ENCODE results near the gene MYO7B. TPM values are rescaled to one million over a fixed set of nuclear protein-coding genes. Genes with fewer than 3 reads are reported as not detected.
"Not testable (repeated sequence)": the region's sequence is repeated elsewhere in the genome, so short reads cannot be mapped to it uniquely, and the experiment has no call there.

MYO7B gene
- total RNA-seq, 6 donors from 2014 or later, result 1.2 to 6.1 (median 3.1) TPM

DNA sequence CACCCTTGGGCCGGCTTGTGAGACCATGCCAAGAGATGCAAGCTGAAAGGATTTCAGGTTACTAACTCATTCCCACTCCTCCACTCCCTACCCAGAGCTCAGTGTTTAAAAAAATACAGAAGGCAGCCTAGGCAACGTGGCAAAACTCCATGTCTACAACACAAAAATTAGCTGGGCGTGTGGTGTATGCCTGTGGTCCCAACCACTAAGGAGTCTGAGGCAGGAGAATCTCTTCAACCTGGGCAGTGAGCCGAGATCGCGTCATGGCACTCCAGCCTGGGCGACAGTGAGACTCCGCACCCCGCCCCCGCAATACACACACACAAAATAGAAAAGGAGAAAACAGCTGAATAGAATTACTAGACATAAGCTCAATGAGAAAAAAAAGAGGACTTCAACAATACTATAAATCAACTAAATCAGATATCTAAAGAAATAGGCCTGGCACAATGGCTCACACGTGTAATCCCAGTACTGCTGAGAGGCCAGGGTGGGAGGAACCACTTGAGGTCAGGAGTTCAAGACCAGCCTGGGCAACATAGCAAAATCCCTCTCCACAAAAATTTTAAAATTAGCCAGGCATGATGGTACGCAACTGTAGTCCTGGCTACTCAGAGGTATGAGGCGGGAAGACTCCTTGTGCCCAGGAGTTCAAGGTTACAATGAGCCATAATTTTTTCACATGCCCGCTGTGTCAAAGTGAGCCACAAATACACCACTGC, 19.3 kb upstream of the MYO7B start:
- peaks cover 3 to 43% (median 14%) of the 10 kb centered on the region in 4 donors for H3K36me3 ChIP-seq
- H3K9me3 ChIP-seq, result no peaks in the 10 kb centered on the region
- peak; percentile 91 to 93 for ATAC-seq (ENCODE audit: low FRiP score in 2 of 2)
- no peak overlapping the region for H3K4me3 ChIP-seq
- peak; percentile 66 to 88 for DNase-seq
- H3K27ac ChIP-seq, result peak overlapping the region; percentile 22 to 67 (median 45)
- H3K27me3 ChIP-seq, result no peaks in the 10 kb centered on the region
- H3K4me1 ChIP-seq, result peaks cover 14 to 40% (median 26%) of the 10 kb centered on the region in 4 donors
- 73 to 78% methylated on average over 14 of the region's 14 CpGs for WGBS, 2 donors
- TF ChIP-seq POLR2A (IDR thresholded peaks at IDR 0.05) (no peak), POLR2AphosphoS5 (IDR thresholded peaks at IDR 0.05) (peak in 1 of 2 donors; percentile 7), EP300 (IDR thresholded peaks at IDR 0.05) (no peak)

DNA sequence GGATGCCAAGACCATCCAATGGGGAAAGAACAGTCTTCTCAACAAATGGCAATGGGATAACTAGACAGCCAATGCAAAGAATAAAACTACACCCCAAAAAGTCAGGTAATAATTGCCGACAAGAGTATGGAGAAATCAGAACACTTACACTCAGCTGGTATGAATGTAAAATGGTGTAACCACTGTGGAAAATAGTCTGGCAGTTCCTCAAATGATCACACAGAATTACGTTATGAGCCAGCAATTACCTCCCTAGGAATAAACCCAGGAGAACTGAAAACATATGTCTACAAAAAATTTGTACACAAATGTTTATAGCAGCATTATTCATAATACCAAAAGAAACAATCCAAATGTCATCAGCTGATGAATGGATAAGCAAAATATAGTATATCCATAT, 18.0 kb upstream of the MYO7B start:
- ATAC-seq (ENCODE audit: low FRiP score in 2 of 2), result no peak
- Histone ChIP-seq H3K4me1 (peaks cover 10 to 32% (median 19%) of the 10 kb centered on the region in 4 donors), H3K36me3 (peaks cover 5 to 55% (median 20%) of the 10 kb centered on the region in 4 donors), H3K27me3 (no peaks in the 10 kb centered on the region), H3K27ac (no peak overlapping the region), H3K4me3 (no peak overlapping the region), H3K9me3 (no peaks in the 10 kb centered on the region)
- 81 to 90% methylated on average over 2 of the region's 2 CpGs for WGBS, 2 donors
- TF ChIP-seq POLR2AphosphoS5 (IDR thresholded peaks at IDR 0.05), result no peak
- no peak for DNase-seq

DNA sequence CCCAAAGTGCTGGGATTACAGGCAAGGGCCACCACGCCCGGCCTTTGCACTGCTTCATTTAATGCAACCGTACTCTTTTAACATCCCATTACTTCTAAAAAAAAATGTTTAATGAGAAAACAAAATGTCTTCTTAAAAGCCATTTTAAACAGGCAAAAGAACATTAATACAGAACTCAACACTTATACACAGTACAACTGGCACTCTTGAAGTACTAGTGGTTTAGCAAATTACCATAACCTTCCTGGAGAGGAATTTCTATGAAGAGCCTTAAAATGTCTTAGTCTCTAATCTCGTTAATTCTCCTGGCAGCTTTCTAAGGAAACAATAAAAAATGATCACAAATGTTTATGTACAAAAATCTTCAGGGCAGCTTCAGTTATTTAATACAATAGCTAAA, 15.1 kb upstream of the MYO7B start:
- Histone ChIP-seq H3K27ac (no peak overlapping the region), H3K27me3 (no peaks in the 10 kb centered on the region), H3K4me1 (peaks cover 10 to 35% (median 23%) of the 10 kb centered on the region in 4 donors), H3K36me3 (peaks cover 5 to 57% (median 19%) of the 10 kb centered on the region in 4 donors), H3K4me3 (no peak overlapping the region), H3K9me3 (no peaks in the 10 kb centered on the region)
- ATAC-seq (ENCODE audit: low FRiP score in 2 of 2) (no peak), DNase-seq (no peak)
- TF ChIP-seq EP300 (IDR thresholded peaks at IDR 0.05) (no peak), POLR2A (IDR thresholded peaks at IDR 0.05) (no peak), POLR2AphosphoS5 (IDR thresholded peaks at IDR 0.05) (no peak)
- TF ChIP-seq, protein P1, sequence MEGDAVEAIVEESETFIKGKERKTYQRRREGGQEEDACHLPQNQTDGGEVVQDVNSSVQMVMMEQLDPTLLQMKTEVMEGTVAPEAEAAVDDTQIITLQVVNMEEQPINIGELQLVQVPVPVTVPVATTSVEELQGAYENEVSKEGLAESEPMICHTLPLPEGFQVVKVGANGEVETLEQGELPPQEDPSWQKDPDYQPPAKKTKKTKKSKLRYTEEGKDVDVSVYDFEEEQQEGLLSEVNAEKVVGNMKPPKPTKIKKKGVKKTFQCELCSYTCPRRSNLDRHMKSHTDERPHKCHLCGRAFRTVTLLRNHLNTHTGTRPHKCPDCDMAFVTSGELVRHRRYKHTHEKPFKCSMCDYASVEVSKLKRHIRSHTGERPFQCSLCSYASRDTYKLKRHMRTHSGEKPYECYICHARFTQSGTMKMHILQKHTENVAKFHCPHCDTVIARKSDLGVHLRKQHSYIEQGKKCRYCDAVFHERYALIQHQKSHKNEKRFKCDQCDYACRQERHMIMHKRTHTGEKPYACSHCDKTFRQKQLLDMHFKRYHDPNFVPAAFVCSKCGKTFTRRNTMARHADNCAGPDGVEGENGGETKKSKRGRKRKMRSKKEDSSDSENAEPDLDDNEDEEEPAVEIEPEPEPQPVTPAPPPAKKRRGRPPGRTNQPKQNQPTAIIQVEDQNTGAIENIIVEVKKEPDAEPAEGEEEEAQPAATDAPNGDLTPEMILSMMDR (IDR thresholded peaks at IDR 0.05), result no peak
- 88 to 90% methylated on average over 4 of the region's 4 CpGs for WGBS, 2 donors

DNA sequence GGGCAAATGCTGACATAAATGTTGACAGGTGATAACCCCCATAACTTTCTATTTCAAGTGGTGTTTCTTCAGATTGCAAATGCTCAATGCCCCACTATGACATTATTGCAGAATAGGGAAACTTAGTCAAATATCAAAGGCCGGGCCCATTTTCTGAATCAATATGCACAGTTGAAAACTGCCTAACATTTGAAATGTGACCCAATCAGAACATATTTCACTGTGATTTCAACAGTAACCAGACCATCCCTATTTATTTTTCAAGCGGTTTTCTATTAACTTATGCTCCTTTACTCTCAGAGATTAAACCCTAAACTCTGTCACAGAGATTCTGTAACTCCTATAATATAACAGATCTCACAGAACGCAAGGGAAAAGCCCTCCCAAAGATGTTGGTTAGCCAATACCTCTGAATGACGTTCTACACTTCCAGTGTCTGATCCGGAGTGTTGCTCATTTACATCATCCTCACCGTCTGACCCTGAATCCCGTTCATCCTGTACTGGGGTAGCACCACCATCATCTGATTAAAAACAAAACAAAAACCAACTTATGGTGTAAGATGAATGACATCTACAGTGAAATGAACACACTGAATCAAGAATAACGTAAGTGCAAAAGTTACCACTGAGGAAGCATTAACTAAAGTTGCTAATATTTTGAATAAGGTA, 12.1 kb upstream of the MYO7B start:
- ATAC-seq (ENCODE audit: low FRiP score in 2 of 2) (no peak), DNase-seq (no peak)
- no peak overlapping the region for H3K4me3 ChIP-seq
- H3K27ac ChIP-seq, result no peak overlapping the region
- H3K27me3 ChIP-seq, result no peaks in the 10 kb centered on the region
- TF ChIP-seq POLR2AphosphoS5 (IDR thresholded peaks at IDR 0.05), result no peak
- TF ChIP-seq, protein P1 (IDR thresholded peaks at IDR 0.05), result no peak
- no peak for TF ChIP-seq POLR2A (IDR thresholded peaks at IDR 0.05)
- no peak for TF ChIP-seq EP300 (IDR thresholded peaks at IDR 0.05)
- peaks cover 6 to 32% (median 18%) of the 10 kb centered on the region in 4 donors for H3K4me1 ChIP-seq
- 77 to 81% methylated on average over 8 of the region's 8 CpGs for WGBS, 2 donors
- peaks cover 5 to 39% (median 18%) of the 10 kb centered on the region in 4 donors for H3K36me3 ChIP-seq
- H3K9me3 ChIP-seq, result no peaks in the 10 kb centered on the region

DNA sequence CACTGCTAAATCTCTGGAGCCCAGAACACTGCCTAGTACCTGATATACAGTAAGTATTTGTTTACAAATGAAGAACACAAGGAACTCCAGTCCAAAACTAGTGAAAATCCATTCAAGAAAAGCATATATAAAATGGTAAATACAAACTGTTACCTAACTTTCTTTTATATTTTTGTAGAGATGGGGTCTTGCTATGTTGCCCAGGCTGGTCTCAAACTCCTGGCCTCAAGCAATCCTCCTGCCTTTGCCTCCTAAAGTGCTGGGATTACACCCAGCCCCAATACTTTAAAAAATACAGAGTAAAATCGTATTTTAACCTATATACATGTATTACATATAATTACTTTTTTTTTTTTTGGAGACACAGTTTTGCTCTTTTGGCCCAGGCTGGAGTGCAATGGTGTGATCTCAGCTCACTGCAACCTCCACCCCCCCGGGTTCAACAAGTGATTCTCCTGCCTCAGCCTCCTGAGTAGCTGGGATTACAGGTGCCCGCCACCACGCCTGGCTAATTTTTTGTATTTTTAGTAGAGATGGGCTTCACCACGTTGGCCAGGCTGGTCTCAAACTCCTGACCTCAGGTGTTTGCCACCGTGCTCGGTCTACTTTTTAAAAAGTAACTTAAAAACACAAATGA, 11.2 kb upstream of the MYO7B start:
- not testable (repeated sequence) for H3K27me3 ChIP-seq; ATAC-seq (ENCODE audit: low FRiP score in 2 of 2); H3K27ac ChIP-seq; H3K9me3 ChIP-seq; DNase-seq
- Histone ChIP-seq H3K4me3 (peak overlapping the region in 1 of 4 donors; percentile 82), H3K4me1 (peaks cover 6 to 32% (median 18%) of the 10 kb centered on the region in 4 donors), H3K36me3 (peaks cover 5 to 39% (median 18%) of the 10 kb centered on the region in 4 donors)
- 94 to 95% methylated on average over 7 of the region's 7 CpGs for WGBS, 2 donors

DNA sequence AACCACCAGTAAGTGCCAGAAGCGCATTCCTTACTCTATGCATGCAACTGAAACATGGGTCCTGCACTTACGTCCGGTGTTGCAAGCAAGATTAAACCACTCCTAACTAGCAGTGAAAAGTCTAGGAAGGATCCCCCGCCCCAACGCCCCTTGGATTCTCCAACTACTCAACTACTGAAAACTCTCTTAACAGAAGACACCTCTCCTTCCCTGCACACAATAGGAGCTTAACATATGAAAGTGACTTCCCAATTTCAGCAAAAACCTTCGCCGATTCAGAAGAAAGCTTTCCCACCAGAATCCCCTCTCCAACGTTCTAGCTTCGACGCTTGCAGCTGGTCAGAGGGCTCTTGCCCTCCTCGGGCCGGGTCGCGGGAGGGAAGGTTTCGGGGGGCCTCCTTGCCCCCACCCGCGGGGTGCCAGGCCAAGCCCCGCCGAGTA, 9.8 kb upstream of the MYO7B start:
- H3K27me3 ChIP-seq, result no peaks in the 10 kb centered on the region
- peak overlapping the region; percentile 75 to 84 (median 79) for H3K4me3 ChIP-seq
- H3K27ac ChIP-seq, result peak overlapping the region; percentile 92 to 96 (median 96)
- no peak for DNase-seq
- peaks cover 6 to 32% (median 18%) of the 10 kb centered on the region in 4 donors for H3K4me1 ChIP-seq
- H3K9me3 ChIP-seq, result no peaks in the 10 kb centered on the region
- no peak for TF ChIP-seq POLR2A (IDR thresholded peaks at IDR 0.05)
- no peak for TF ChIP-seq POLR2AphosphoS5 (IDR thresholded peaks at IDR 0.05)
- no peak for TF ChIP-seq EP300 (IDR thresholded peaks at IDR 0.05)
- TF ChIP-seq, protein P1 (IDR thresholded peaks at IDR 0.05), result no peak
- WGBS, 2 donors, result 1 to 2% methylated on average over 18 of the region's 19 CpGs
- peaks cover 0 to 26% (median 15%) of the 10 kb centered on the region in 4 donors for H3K36me3 ChIP-seq
- peak; percentile 13 to 47 for ATAC-seq (ENCODE audit: low FRiP score in 2 of 2)

Data from upper lobe of left lung (tissue), 6 donors.